OCI-LY3 (cell line): ENCODE results near the gene CD84.

Source experiments
- H2AFZ ChIP-seq: fragments of 200-600, 300-600 bp; shearing (Covaris generic); 2 replicates; pipeline ENCODE4 v1.6.0; 2014; ENCODE audit warnings: antibody characterized with exemption, low read depth, low read length
- H3K27ac ChIP-seq: fragments of 200-600, 300-600 bp; sonication (generic); 2 replicates; pipeline ENCODE4 v1.5.1; 2014; ENCODE audit warnings: mild to moderate bottlenecking, low read length, moderate library complexity, mixed read lengths
- H3K27me3 ChIP-seq: fragments of 200-600, 300-600 bp; sonication (generic); 2 replicates; pipeline ENCODE4 v1.6.1; 2014; ENCODE audit warnings: low read depth, low read length, mixed read lengths
- H3K36me3 ChIP-seq: fragments of 200-600, 300-600 bp; sonication (generic); replicated peaks from 2 replicates; pipeline ENCODE3; 2014; ENCODE audit warnings: low read depth, low read length, mixed read lengths
- H3K4me1 ChIP-seq: fragments of 300-600, 200-600 bp; sonication (generic); 2 replicates; pipeline ENCODE4 v1.6.1; 2014; ENCODE audit warnings: low read length, mixed read lengths
- H3K4me2 ChIP-seq: fragments of 200-600, 300-600 bp; sonication (generic); 2 replicates; pipeline ENCODE4 v1.6.1; 2014; ENCODE audit warnings: low read length, mixed read lengths
- H3K4me3 ChIP-seq: fragments of 300-600, 200-600 bp; sonication (generic); 2 replicates; pipeline ENCODE4 v1.5.1; 2014; ENCODE audit warnings: antibody characterized with exemption, mild to moderate bottlenecking, low read length, moderate library complexity
- H3K79me2 ChIP-seq: fragments of 300-600, 200-600 bp; shearing (Covaris generic); 2 replicates; pipeline ENCODE4 v1.6.1; 2014; ENCODE audit warnings: mild to moderate bottlenecking, low read length, mixed read lengths
- H3K9ac ChIP-seq: fragments of 300-600, 200-600 bp; shearing (Covaris generic); 2 replicates; pipeline ENCODE4 v1.6.0; 2014; ENCODE audit warnings: mild to moderate bottlenecking, low read length, moderate library complexity
- H3K9me3 ChIP-seq: fragments of 200-600, 300-600 bp; shearing (Covaris generic); 2 replicates; pipeline ENCODE4 v1.6.1; 2014; ENCODE audit warnings: low read length, mixed read lengths; ENCODE audit not compliant: insufficient read depth
- H4K20me1 ChIP-seq: fragments of 200-600, 300-600 bp; sonication (generic); 2 replicates; pipeline ENCODE4 v1.6.1; 2016; ENCODE audit warnings: low read length, mixed read lengths; ENCODE audit not compliant: insufficient read depth
- EZH2phosphoT487 ChIP-seq: fragments of 200-600 bp; shearing (Covaris generic); IDR thresholded peaks from 2 replicates; pipeline ENCODE4 v1.6.1; 2018; ENCODE audit warnings: antibody characterized with exemption, mixed run types, low read depth
- TF ChIP-seq, protein P1 (sequence below): fragments of 200-600, 300-600 bp; sonication (generic); IDR thresholded peaks from 2 replicates; pipeline ENCODE4 v1.5.1; 2014; ENCODE audit warnings: antibody characterized with exemption, low read length, low read depth

CD84 gene

DNA sequence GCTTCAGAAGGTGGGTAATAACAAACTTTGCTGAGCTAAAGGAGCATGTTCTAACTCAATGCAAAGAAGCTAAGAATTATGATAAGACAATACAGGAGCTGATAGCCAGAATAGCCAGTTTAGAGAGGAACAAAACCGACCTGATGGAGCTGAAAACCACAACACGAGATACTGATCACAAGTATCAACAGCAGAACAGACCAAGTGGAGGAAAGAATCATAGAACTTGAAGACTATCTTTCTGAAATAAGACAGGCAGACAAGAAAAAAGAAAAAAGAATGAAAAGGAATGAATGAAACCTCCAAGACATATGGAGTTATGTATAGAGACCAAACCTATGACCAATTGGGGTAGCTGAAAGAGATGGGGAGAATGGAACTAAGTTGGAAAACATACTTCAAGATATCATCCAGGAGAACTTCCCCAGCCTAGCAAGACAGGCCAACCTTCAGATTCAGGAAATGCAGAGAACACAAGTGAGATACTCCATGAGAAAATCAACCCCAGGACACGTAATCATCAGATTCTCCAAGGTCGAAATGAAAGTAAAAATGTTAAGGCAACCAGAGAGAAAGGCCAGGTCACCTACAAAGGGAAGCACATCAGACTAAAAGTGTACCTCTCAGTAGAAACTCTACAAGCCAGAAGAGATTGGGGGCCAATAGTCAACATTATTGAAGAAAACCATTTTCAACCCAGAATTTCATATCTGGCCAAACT lies 20.5 kb downstream of the CD84 start:
- no peaks in the 10 kb centered on the region for H3K79me2 ChIP-seq
- no peak overlapping the region for H2AFZ ChIP-seq
- H3K9ac ChIP-seq, result no peak overlapping the region
- no peak overlapping the region for H3K4me3 ChIP-seq
- no peaks in the 10 kb centered on the region for H3K36me3 ChIP-seq
- H3K4me2 ChIP-seq, result no peak overlapping the region
- no peak overlapping the region for H3K27ac ChIP-seq
- no peaks in the 10 kb centered on the region for H4K20me1 ChIP-seq
- H3K9me3 ChIP-seq, result peaks cover 4% of the 10 kb centered on the region
- no peaks in the 10 kb centered on the region for H3K27me3 ChIP-seq
- H3K4me1 ChIP-seq, result no peaks in the 10 kb centered on the region
- TF ChIP-seq, protein P1, sequence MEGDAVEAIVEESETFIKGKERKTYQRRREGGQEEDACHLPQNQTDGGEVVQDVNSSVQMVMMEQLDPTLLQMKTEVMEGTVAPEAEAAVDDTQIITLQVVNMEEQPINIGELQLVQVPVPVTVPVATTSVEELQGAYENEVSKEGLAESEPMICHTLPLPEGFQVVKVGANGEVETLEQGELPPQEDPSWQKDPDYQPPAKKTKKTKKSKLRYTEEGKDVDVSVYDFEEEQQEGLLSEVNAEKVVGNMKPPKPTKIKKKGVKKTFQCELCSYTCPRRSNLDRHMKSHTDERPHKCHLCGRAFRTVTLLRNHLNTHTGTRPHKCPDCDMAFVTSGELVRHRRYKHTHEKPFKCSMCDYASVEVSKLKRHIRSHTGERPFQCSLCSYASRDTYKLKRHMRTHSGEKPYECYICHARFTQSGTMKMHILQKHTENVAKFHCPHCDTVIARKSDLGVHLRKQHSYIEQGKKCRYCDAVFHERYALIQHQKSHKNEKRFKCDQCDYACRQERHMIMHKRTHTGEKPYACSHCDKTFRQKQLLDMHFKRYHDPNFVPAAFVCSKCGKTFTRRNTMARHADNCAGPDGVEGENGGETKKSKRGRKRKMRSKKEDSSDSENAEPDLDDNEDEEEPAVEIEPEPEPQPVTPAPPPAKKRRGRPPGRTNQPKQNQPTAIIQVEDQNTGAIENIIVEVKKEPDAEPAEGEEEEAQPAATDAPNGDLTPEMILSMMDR, result no peak
- no peak for TF ChIP-seq EZH2phosphoT487

DNA sequence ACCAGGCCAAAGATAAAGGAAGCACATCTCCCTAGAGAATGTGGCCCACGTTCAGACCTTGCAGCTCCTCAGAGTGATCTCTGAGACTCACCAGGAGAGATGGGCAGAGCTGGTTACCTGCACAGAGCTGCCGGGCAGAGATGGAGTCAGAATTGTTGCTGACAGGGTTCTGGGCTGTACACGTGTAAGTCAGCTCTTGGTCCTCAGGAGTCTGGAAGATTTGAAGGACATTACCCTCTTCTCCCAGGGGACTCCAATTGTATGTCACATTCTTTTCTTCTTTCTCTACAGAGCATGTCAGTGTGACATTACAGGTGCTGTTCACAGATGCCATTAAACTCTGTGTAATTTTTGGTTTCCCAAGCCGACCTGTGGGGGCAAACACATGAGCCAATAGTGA lies 25.5 kb downstream of the CD84 start:
- Histone ChIP-seq H3K27me3 (no peaks in the 10 kb centered on the region), H3K9ac (no peak overlapping the region), H3K4me2 (no peak overlapping the region), H4K20me1 (no peaks in the 10 kb centered on the region), H2AFZ (no peak overlapping the region), H3K79me2 (no peaks in the 10 kb centered on the region), H3K27ac (no peak overlapping the region), H3K4me1 (peaks cover 26% of the 10 kb centered on the region), H3K36me3 (no peaks in the 10 kb centered on the region), H3K9me3 (no peaks in the 10 kb centered on the region), H3K4me3 (no peak overlapping the region)
- TF ChIP-seq, protein P1, result no peak
- no peak for TF ChIP-seq EZH2phosphoT487

DNA sequence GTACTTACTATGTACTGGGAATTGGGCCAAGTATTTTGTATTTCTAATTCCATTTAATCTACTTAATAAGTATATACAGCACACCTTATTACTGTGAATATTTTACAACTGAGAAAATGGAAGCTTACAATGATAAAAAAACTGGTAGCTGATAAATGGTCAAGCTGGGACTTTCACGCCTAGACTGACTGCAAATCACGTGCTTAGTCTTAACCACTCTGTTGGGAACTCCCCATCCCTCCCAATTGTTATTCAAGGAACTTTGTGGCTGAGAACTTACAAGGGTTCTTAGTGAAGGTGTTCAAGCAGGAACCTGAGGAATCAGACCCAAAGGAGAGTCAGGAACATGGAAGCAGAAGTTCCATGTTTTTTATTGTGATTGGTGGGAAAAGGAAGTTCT lies 26.9 kb downstream of the CD84 start:
- peaks cover 40% of the 10 kb centered on the region for H3K4me1 ChIP-seq
- no peak overlapping the region for H3K27ac ChIP-seq
- H3K9me3 ChIP-seq, result no peaks in the 10 kb centered on the region
- no peak overlapping the region for H3K4me3 ChIP-seq
- no peak overlapping the region for H2AFZ ChIP-seq
- no peaks in the 10 kb centered on the region for H3K36me3 ChIP-seq
- TF ChIP-seq, protein P1, result no peak
- no peaks in the 10 kb centered on the region for H3K27me3 ChIP-seq
- H3K79me2 ChIP-seq, result no peaks in the 10 kb centered on the region
- 0 out of 2 replicates have a peak overlapping the region, but pooled peaks have one; percentile 3 for H3K4me2 ChIP-seq
- H4K20me1 ChIP-seq, result no peaks in the 10 kb centered on the region
- no peak overlapping the region for H3K9ac ChIP-seq

DNA sequence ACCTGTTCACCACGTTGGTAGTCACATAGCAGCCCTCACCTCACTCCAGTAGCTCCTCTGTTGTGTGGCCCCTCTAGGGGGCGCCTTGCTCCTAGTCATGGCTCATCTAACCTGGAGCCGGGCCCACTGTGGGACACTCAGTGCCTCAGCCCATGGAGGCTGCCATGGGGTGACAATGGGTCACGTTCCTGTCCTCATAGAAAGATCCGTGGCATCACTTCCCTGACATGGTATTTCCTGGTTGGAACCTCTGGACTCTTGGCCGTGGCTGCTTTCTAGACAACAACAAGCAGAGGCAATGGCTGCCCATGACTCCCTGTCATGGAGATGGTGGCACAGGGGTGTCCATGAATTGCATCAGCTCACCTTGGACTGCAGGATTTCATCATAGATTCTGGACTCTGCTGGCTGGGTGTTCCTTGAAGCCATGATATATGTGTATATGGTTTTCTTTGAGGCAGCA lies 28.7 kb downstream of the CD84 start:
- Histone ChIP-seq H4K20me1 (no peaks in the 10 kb centered on the region), H3K9me3 (no peaks in the 10 kb centered on the region), H2AFZ (no peak overlapping the region), H3K36me3 (no peaks in the 10 kb centered on the region), H3K4me1 (peaks cover 49% of the 10 kb centered on the region), H3K27me3 (no peaks in the 10 kb centered on the region), H3K4me2 (no peak overlapping the region), H3K27ac (no peak overlapping the region), H3K9ac (no peak overlapping the region), H3K79me2 (no peaks in the 10 kb centered on the region), H3K4me3 (no peak overlapping the region)
- TF ChIP-seq, protein P1, result peak; percentile 66
- TF ChIP-seq EZH2phosphoT487, result no peak
